Skeletal muscle satellite cell (primary cell): ENCODE results near the gene GCN1.
"Not testable (repeated sequence)": the region's sequence is repeated elsewhere in the genome, so short reads cannot be mapped to it uniquely, and the experiment has no call there.

Experiments used
- H3K27me3 ChIP-seq: 2 replicates; pipeline ENCODE4 v1.7.0; 2013; ENCODE audit warnings: low read length; ENCODE audit not compliant: control insufficient read depth, insufficient read depth
- H3K36me3 ChIP-seq: 2 replicates; pipeline ENCODE4 v1.7.0; 2013; ENCODE audit warnings: mild to moderate bottlenecking, control low read depth, low read length; ENCODE audit not compliant: insufficient read depth
- H3K4me1 ChIP-seq: 2 replicates; pipeline ENCODE4 v1.7.0; 2013; ENCODE audit warnings: low read length; ENCODE audit not compliant: control insufficient read depth, insufficient read depth
- H3K4me2 ChIP-seq: 2 replicates; pipeline ENCODE4 v1.7.0; 2013; ENCODE audit warnings: mild to moderate bottlenecking, low read length
- H3K4me3 ChIP-seq: 2 replicates; pipeline ENCODE4 v1.7.0; 2013; ENCODE audit warnings: low read length
- H3K9ac ChIP-seq: 2 replicates; pipeline ENCODE4 v1.7.0; 2013; ENCODE audit warnings: mild to moderate bottlenecking, low read depth, low read length, moderate library complexity
- H3K9me3 ChIP-seq: replicated peaks from 2 replicates; pipeline ENCODE4 v1.7.0; 2013; ENCODE audit warnings: mild to moderate bottlenecking, control low read depth, low read length

GCN1 gene

DNA sequence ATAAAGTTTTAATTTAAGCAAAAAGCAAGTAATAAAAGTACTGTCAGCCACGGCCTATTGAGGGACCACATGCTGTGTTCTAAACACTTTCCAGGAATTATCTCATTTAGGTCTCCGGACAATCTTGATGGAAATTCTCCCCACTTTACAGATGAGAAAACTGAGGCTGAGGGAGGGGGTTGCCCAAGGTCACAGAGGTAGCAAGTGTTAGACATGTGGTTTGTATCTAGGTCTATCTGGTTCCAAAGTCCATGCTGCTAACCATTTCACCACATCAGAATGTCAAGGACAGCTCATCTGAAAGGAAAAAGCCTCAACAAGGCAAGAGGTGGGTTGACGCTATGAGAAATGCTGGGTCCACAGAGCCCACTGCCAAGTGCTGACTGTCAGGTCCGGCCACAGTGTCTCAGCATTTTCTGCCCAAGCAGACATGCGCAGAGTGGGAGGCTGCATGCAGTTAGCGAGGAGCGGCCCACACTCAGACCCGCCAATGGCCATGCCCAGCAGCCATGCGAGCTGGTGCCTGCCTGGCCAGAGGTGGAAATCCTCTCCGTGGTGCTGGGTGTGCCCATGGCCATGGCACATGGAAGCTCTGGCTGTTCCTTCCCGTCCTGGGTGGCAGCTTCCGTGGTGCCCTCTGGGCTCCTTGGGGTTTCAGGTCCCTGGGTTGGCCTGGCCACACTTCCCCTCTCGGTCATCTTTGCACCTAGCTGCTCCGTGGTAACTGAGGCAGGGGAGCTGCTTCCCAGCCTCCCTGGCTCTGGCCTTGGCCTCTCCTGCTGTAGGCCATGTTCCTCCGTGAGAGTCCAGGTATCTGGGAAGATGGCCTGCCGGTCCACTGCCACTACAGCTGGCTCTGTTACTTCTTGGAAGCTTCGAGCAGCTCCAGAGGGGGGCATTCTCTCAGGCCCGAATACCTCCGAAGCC, 24.4 kb upstream of the GCN1 start:
- Histone ChIP-seq H3K27me3 (no peaks in the 10 kb centered on the region), H3K4me2 (no peak overlapping the region), H3K36me3 (peaks cover 96% of the 10 kb centered on the region), H3K4me3 (no peak overlapping the region), H3K4me1 (peaks cover 5% of the 10 kb centered on the region), H3K9ac (no peak overlapping the region), H3K9me3 (no peaks in the 10 kb centered on the region)

DNA sequence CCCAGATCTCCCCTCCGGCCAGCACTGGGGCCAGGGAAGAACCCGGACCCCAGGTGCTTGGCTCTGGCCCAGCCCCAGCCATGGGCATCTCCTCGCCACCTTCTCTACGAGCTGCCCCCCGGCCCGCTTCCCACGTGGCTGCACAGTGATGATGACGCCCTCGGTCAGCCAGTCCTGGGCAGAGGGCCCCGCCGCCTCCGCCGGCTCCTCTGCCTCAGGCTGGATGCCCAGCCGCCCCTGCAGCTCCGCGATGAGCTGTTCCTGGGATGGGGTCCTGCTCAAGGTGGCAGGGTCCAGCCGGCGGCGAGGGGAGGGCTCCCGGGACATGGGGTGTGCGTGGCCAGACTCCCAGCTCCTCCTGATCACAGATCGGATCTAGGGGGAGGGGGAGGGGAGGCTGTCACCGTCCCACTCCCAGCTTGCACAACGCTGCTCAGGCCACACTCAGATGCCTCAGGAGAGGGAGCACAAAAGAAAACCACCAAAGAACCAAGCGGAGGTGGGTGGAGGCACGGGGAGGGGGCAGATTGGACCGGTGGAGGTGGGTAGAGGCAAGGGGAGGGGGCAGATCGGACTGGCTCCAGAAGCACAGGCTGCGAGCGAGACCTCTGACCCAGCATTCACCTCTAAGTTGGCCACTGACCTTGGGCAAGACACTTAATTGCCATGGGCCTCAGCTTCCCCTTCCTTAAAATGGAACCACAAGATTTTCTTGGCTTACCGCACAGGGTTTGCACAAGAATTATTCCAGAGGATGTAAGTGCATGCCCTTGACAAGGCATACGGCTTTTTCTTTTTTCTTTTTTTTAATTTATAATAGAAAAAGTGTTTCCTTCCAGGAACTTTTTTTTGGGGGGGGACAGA, 22.5 kb upstream of the GCN1 start:
- H3K4me2 ChIP-seq = no peak overlapping the region
- peaks cover 94% of the 10 kb centered on the region for H3K36me3 ChIP-seq
- H3K4me3 ChIP-seq = no peak overlapping the region
- no peaks in the 10 kb centered on the region for H3K9me3 ChIP-seq
- no peak overlapping the region for H3K9ac ChIP-seq
- H3K4me1 ChIP-seq = no peaks in the 10 kb centered on the region
- no peaks in the 10 kb centered on the region for H3K27me3 ChIP-seq

GRCh38 chr12:120215766-120216735, 21.5 kb upstream of the GCN1 start:
- Histone ChIP-seq H3K4me3 (no peak overlapping the region), H3K9me3 (no peaks in the 10 kb centered on the region), H3K4me1 (no peaks in the 10 kb centered on the region), H3K9ac (no peak overlapping the region), H3K36me3 (peaks cover 94% of the 10 kb centered on the region), H3K4me2 (no peak overlapping the region), H3K27me3 (no peaks in the 10 kb centered on the region)

DNA sequence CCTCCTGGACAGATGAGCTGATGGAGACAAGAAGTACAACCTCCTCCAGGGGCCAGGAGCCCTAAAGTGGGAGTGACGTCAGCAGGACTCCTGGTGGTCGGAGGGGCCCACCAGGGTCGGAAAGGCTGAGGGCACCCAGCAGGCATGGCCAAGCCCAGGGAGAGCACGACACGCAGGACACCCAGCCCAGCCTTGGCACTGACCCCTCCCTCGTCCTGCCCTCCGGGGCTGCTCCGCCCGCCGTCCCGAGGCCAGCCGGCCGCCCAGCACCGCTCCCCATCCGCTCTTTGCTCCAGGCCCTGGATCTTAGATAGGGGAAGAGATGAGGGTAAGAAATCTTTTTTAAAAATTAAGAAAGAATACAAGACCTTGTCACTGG, 20.8 kb upstream of the GCN1 start:
- no peaks in the 10 kb centered on the region for H3K4me1 ChIP-seq
- H3K36me3 ChIP-seq = peaks cover 94% of the 10 kb centered on the region
- no peak overlapping the region for H3K4me2 ChIP-seq
- H3K27me3 ChIP-seq = no peaks in the 10 kb centered on the region
- H3K9me3 ChIP-seq = no peaks in the 10 kb centered on the region
- H3K9ac ChIP-seq = no peak overlapping the region
- H3K4me3 ChIP-seq = no peak overlapping the region

- Histone ChIP-seq H3K36me3 (peaks cover 94% of the 10 kb centered on the region), H3K27me3 (no peaks in the 10 kb centered on the region), H3K9me3 (no peaks in the 10 kb centered on the region), H3K4me2 (no peak overlapping the region), H3K9ac (no peak overlapping the region), H3K4me3 (no peak overlapping the region), H3K4me1 (no peaks in the 10 kb centered on the region)
These were observed 20.3 kb upstream of the GCN1 start for GRCh38 chr12:120214626-120215356.

DNA sequence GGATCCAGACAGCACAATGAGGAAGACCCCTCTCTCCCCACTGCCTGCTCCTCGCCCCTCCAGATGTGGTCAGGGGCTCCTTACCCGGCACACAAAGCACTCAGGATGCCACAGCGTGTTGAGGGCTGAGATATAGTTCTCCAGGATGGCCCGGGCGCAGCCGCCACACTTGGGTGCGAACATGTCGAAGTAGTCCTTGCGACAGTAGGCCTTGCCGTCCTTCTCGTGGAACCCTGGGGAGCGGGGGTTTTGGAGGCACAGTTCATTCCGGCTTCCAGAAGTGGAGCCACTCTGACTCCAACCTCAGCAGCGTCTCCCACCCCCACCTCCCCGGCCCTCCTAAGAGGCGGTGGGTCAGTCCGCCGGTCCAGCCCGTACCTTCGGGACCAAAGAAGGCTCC, 19.2 kb upstream of the GCN1 start:
- no peaks in the 10 kb centered on the region for H3K9me3 ChIP-seq
- no peak overlapping the region for H3K4me3 ChIP-seq
- H3K27me3 ChIP-seq = no peaks in the 10 kb centered on the region
- no peak overlapping the region for H3K9ac ChIP-seq
- H3K4me1 ChIP-seq = no peaks in the 10 kb centered on the region
- H3K36me3 ChIP-seq = peaks cover 86% of the 10 kb centered on the region
- no peak overlapping the region for H3K4me2 ChIP-seq

DNA sequence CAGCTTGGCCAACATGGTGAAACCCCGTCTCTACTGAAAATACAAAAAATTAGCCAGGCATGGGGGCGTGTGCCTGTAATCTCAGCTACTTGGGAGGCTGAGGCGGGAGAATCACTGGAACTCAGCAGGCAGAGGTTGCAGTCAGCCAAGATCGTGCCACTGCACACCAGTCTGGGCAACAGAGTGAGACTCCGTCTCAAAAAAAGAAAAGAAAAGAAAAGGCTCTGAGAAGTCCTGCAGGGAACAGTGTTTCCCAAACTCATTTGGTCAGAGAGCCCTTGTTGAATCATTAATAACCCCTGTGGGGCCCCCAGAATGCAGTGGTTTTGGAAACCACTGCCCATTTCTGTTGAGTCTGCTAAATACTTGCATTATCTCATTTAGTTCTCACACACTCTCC, 18.7 kb upstream of the GCN1 start:
- not testable (repeated sequence) for H3K27me3 ChIP-seq
- peaks cover 84% of the 10 kb centered on the region for H3K36me3 ChIP-seq

GRCh38 chr12:120212301-120212700, 17.8 kb upstream of the GCN1 start:
- Histone ChIP-seq H3K4me2 (no peak overlapping the region), H3K36me3 (peaks cover 83% of the 10 kb centered on the region), H3K4me1 (no peaks in the 10 kb centered on the region), H3K9ac (no peak overlapping the region), H3K9me3 (no peaks in the 10 kb centered on the region), H3K4me3 (no peak overlapping the region), H3K27me3 (no peaks in the 10 kb centered on the region)

More for the DNA sequence above, 18.7 kb upstream of the GCN1 start:
- not testable (repeated sequence) for H3K4me2 ChIP-seq, H3K9ac ChIP-seq, H3K4me3 ChIP-seq, H3K9me3 ChIP-seq, H3K4me1 ChIP-seq

DNA sequence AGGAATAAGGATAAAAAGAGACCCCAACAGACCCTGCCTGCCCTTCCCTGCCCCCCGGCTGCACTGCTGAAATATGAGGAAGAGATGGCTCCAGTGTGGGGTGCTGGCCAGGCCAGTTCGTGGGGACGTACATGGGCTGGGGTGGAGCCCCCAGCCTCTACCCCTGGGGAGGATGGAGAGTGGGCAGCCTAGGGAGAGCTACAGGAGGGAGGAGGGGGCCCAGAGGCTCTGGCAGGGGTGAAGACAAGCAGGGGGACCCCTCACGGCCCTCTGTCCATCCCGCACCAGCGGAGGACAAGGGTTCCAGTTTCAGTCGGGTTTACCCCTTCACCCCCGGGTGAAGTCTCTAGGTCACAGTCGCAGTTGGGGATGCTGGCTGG, 17.4 kb upstream of the GCN1 start:
- Histone ChIP-seq H3K9ac (no peak overlapping the region), H3K4me1 (no peaks in the 10 kb centered on the region), H3K36me3 (peaks cover 82% of the 10 kb centered on the region), H3K4me3 (no peak overlapping the region), H3K9me3 (no peaks in the 10 kb centered on the region), H3K27me3 (no peaks in the 10 kb centered on the region), H3K4me2 (no peak overlapping the region)

- H3K9me3 ChIP-seq = no peaks in the 10 kb centered on the region
- no peak overlapping the region for H3K9ac ChIP-seq
- H3K27me3 ChIP-seq = no peaks in the 10 kb centered on the region
- H3K4me3 ChIP-seq = no peak overlapping the region
- peaks cover 77% of the 10 kb centered on the region for H3K36me3 ChIP-seq
- H3K4me1 ChIP-seq = no peaks in the 10 kb centered on the region
- H3K4me2 ChIP-seq = no peak overlapping the region
These were observed 16.9 kb upstream of the GCN1 start for GRCh38 chr12:120211243-120211903.
